Measurements from ENCODE around the gene TRIM71. TPM values are rescaled to one million over a fixed set of nuclear protein-coding genes. Genes with fewer than 3 reads are reported as not detected.

Gene TRIM71
- total and polyA plus RNA-seq, 2 of the 13 experiments (the other 11 are each of a cell fraction or from before 2014, with no cell fraction given): 21.7 to 76.9 TPM

DNA sequence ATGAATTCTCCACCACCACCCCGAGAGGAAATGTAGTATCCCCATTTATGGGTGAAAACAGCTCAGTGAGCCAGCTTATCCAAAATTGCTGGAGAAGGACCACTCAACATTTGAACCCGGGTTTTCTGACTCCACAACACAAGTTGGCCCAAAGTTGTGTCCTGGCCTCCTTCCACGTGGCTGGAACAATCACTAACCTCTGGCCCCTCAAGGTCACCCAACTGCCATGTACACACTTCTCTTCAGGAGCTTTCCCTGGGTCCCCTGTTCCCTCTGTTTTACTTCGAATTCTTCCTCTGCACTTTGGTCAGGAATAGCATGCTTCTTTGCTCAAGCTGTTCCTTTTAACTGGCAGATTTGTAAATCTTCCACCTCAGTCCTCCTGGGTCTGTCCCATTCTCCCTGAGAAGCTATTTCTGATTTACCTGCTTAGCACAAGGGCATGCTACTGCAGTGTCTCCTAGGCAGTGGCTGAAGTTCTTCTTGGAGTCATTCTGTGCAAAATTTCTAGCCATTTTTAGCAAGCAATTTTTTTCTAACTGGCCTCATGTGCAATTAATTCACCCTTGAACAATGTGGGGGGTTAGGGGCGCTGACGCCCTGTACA is 39.2 kb downstream of the TRIM71 start (continued):
- TF ChIP-seq ARID5B (CRISPR knock-in tag; IDR thresholded peaks at IDR 0.05) (peak; percentile 80), ZBTB7B (CRISPR knock-in tag; IDR thresholded peaks at IDR 0.05) (peak; percentile 61), GFI1 (CRISPR knock-in tag; IDR thresholded peaks at IDR 0.05; ENCODE audit: borderline replicate concordance) (peak; percentile 80), ZBTB26 (CRISPR knock-in tag; IDR thresholded peaks at IDR 0.05; ENCODE audit: borderline replicate concordance) (0 out of 2 replicates have a peak, but pooled peaks have one; percentile 21), GATA4 (IDR thresholded peaks at IDR 0.05; ENCODE audit: borderline replicate concordance, low read depth) (0 out of 2 replicates have a peak, but pooled peaks have one; percentile 18), TERF1 (CRISPR knock-in tag; IDR thresholded peaks at IDR 0.05) (no peak), FOXA3 (CRISPR knock-in tag; IDR thresholded peaks at IDR 0.05) (peak; percentile 71), CREB1 (IDR thresholded peaks at IDR 0.05) (no peak), CREB1 (CRISPR knock-in tag; IDR thresholded peaks at IDR 0.05) (peak; percentile 52), KDM2A (CRISPR knock-in tag; IDR thresholded peaks at IDR 0.05; ENCODE audit: borderline replicate concordance, low read depth) (peak; percentile 48), MIXL1 (CRISPR knock-in tag; IDR thresholded peaks at IDR 0.05) (peak; percentile 57), NFYC (CRISPR knock-in tag; IDR thresholded peaks at IDR 0.05) (no peak), HOMEZ (CRISPR knock-in tag; IDR thresholded peaks at IDR 0.05; ENCODE audit: low read depth) (peak; percentile 77)
- TF ChIP-seq, protein P1, sequence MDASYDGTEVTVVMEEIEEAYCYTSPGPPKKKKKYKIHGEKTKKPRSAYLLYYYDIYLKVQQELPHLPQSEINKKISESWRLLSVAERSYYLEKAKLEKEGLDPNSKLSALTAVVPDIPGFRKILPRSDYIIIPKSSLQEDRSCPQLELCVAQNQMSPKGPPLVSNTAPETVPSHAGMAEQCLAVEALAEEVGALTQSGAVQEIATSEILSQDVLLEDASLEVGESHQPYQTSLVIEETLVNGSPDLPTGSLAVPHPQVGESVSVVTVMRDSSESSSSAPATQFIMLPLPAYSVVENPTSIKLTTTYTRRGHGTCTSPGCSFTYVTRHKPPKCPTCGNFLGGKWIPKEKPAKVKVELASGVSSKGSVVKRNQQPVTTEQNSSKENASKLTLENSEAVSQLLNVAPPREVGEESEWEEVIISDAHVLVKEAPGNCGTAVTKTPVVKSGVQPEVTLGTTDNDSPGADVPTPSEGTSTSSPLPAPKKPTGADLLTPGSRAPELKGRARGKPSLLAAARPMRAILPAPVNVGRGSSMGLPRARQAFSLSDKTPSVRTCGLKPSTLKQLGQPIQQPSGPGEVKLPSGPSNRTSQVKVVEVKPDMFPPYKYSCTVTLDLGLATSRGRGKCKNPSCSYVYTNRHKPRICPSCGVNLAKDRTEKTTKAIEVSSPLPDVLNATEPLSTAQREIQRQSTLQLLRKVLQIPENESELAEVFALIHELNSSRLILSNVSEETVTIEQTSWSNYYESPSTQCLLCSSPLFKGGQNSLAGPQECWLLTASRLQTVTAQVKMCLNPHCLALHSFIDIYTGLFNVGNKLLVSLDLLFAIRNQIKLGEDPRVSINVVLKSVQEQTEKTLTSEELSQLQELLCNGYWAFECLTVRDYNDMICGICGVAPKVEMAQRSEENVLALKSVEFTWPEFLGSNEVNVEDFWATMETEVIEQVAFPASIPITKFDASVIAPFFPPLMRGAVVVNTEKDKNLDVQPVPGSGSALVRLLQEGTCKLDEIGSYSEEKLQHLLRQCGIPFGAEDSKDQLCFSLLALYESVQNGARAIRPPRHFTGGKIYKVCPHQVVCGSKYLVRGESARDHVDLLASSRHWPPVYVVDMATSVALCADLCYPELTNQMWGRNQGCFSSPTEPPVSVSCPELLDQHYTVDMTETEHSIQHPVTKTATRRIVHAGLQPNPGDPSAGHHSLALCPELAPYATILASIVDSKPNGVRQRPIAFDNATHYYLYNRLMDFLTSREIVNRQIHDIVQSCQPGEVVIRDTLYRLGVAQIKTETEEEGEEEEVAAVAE (CRISPR knock-in tag; IDR thresholded peaks at IDR 0.05; ENCODE audit: borderline replicate concordance): 0 out of 2 replicates have a peak, but pooled peaks have one; percentile 49
- TF ChIP-seq, protein P2, sequence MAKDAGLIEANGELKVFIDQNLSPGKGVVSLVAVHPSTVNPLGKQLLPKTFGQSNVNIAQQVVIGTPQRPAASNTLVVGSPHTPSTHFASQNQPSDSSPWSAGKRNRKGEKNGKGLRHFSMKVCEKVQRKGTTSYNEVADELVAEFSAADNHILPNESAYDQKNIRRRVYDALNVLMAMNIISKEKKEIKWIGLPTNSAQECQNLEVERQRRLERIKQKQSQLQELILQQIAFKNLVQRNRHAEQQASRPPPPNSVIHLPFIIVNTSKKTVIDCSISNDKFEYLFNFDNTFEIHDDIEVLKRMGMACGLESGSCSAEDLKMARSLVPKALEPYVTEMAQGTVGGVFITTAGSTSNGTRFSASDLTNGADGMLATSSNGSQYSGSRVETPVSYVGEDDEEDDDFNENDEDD (CRISPR knock-in tag; IDR thresholded peaks at IDR 0.05; ENCODE audit: borderline replicate concordance): peak; percentile 56; the same call in 1 of the 2 replicates

Measured in HepG2 (cell line).